Measurements from ENCODE around the gene ZBTB42. TPM values are rescaled to one million over a fixed set of nuclear protein-coding genes. Genes with fewer than 3 reads are reported as not detected.

The ZBTB42 gene
- polyA plus RNA-seq, 3 donors, result 0.49 to 1.0 (median 0.68) TPM

GRCh38 chr14:104794099-104794498, 6.8 kb upstream of the ZBTB42 start:
- Histone ChIP-seq H3K9ac (ENCODE audit: insufficient read depth, low read length, poor library complexity, severe bottlenecking) (peak overlapping the region; percentile 82), H3K27ac (ENCODE audit: low read depth in 1 of 2, low read length in 2 of 2) (peak overlapping the region in 1 of 2 donors; percentile 63), H2AFZ (ENCODE audit: insufficient read depth, low read depth, low read length, poor library complexity, severe bottlenecking) (no peak overlapping the region), H3K4me1 (ENCODE audit: control insufficient read depth in 1 of 2, insufficient read depth in 2 of 2, low read length in 2 of 2) (peaks cover 26 to 35% of the 10 kb centered on the region in 2 donors), H3K4me2 (replicated peaks; ENCODE audit: extremely low read depth, low read length, poor library complexity, severe bottlenecking) (peak overlapping the region; percentile 96), H3K79me2 (ENCODE audit: insufficient read depth, low read length) (peaks cover 57% of the 10 kb centered on the region), H3K4me3 (replicated peaks in 1 of 3; ENCODE audit: low read depth in 2 of 3, low read length in 3 of 3) (peak overlapping the region; percentile 48 to 90 (median 80)), H3K36me3 (replicated peaks in 1 of 2; ENCODE audit: control insufficient read depth in 1 of 2, insufficient read depth in 2 of 2, low read length in 2 of 2) (peaks cover 24 to 30% of the 10 kb centered on the region in 2 donors), H4K20me1 (ENCODE audit: insufficient read depth, low read length) (peaks cover 58% of the 10 kb centered on the region), H3K27me3 (ENCODE audit: control insufficient read depth in 2 of 2, insufficient read depth in 2 of 2, low read length in 2 of 2) (peaks cover 0 to 21% of the 10 kb centered on the region in 2 donors), H3K9me3 (replicated peaks in 1 of 2; ENCODE audit: control insufficient read depth in 1 of 2, insufficient read depth in 1 of 2, low read length in 2 of 2) (no peaks in the 10 kb centered on the region)
- peaks cover 12 to 30% (median 12%) of the 10 kb centered on the region in 3 donors for H3K27me3 Mint-ChIP-seq (ENCODE audit: low read depth in 3 of 3)
- H3K9me3 Mint-ChIP-seq, result peaks cover 0 to 2% (median 0%) of the 10 kb centered on the region in 7 donors
- DNase-seq, result peak; percentile 11 to 29 (median 17)
- peak overlapping the region in 2 of 7 donors; percentile 35 to 82 for H3K27ac Mint-ChIP-seq
- 17% methylated on average over 13 of the region's 15 CpGs for WGBS (ENCODE audit: insufficient coverage)
- H3K4me1 Mint-ChIP-seq, result peaks cover 42% of the 10 kb centered on the region
- peak overlapping the region; percentile 94 to 97 for H3K4me3 Mint-ChIP-seq
- intact Hi-C loops (cut with micrococcal nuclease), result loop anchor here (2.0 to 10.0 kb wide), 2 partner anchors 33 to 191 kb away; partner anchors contain the start of gene CLBA1 (in 1 of the 2)
- H3K36me3 Mint-ChIP-seq, result peaks cover 18 to 41% of the 10 kb centered on the region in 2 donors
- TF ChIP-seq, protein P1, sequence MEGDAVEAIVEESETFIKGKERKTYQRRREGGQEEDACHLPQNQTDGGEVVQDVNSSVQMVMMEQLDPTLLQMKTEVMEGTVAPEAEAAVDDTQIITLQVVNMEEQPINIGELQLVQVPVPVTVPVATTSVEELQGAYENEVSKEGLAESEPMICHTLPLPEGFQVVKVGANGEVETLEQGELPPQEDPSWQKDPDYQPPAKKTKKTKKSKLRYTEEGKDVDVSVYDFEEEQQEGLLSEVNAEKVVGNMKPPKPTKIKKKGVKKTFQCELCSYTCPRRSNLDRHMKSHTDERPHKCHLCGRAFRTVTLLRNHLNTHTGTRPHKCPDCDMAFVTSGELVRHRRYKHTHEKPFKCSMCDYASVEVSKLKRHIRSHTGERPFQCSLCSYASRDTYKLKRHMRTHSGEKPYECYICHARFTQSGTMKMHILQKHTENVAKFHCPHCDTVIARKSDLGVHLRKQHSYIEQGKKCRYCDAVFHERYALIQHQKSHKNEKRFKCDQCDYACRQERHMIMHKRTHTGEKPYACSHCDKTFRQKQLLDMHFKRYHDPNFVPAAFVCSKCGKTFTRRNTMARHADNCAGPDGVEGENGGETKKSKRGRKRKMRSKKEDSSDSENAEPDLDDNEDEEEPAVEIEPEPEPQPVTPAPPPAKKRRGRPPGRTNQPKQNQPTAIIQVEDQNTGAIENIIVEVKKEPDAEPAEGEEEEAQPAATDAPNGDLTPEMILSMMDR (IDR thresholded peaks at IDR 0.05), result no peak

DNA sequence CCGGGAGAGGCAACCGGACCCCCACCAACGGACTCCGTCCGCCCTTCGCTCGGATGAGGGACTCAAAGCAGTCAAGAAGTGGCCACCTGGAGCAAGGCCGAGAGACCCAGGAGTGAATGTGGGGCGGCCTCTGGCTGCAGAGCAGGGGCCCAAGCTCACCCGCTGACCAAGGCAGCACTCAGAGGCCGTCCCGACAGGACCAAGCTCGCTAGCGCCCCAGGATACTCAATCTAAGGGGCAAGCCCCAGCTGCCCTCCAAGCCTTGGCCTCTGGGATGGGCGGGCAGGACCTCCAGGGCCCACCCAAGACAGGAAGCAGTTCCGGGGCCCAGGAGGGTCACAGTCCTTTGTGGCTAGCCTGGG, 6.3 kb upstream of the ZBTB42 start:
- 7% methylated on average over 16 of the region's 16 CpGs for WGBS (ENCODE audit: insufficient coverage)
- Histone ChIP-seq H3K36me3 (replicated peaks in 1 of 2; ENCODE audit: control insufficient read depth in 1 of 2, insufficient read depth in 2 of 2, low read length in 2 of 2) (peaks cover 24 to 25% of the 10 kb centered on the region in 2 donors), H3K4me2 (replicated peaks; ENCODE audit: extremely low read depth, low read length, poor library complexity, severe bottlenecking) (peak overlapping the region; percentile 96), H2AFZ (ENCODE audit: insufficient read depth, low read depth, low read length, poor library complexity, severe bottlenecking) (peak overlapping the region; percentile 57), H3K9me3 (replicated peaks in 1 of 2; ENCODE audit: control insufficient read depth in 1 of 2, insufficient read depth in 1 of 2, low read length in 2 of 2) (no peaks in the 10 kb centered on the region), H3K4me3 (replicated peaks in 1 of 3; ENCODE audit: low read depth in 2 of 3, low read length in 3 of 3) (peak overlapping the region; percentile 48 to 90 (median 80)), H3K27me3 (ENCODE audit: control insufficient read depth in 2 of 2, insufficient read depth in 2 of 2, low read length in 2 of 2) (peaks cover 0 to 21% of the 10 kb centered on the region in 2 donors), H3K4me1 (ENCODE audit: control insufficient read depth in 1 of 2, insufficient read depth in 2 of 2, low read length in 2 of 2) (peaks cover 26 to 37% of the 10 kb centered on the region in 2 donors), H3K79me2 (ENCODE audit: insufficient read depth, low read length) (peaks cover 52% of the 10 kb centered on the region), H3K9ac (ENCODE audit: insufficient read depth, low read length, poor library complexity, severe bottlenecking) (peak overlapping the region; percentile 82), H4K20me1 (ENCODE audit: insufficient read depth, low read length) (peaks cover 52% of the 10 kb centered on the region), H3K27ac (ENCODE audit: low read depth in 1 of 2, low read length in 2 of 2) (peak overlapping the region in 1 of 2 donors; percentile 63)
- DNase-seq, result no peak
- peaks cover 16 to 35% (median 17%) of the 10 kb centered on the region in 3 donors for H3K27me3 Mint-ChIP-seq (ENCODE audit: low read depth in 3 of 3)
- TF ChIP-seq, protein P1 (IDR thresholded peaks at IDR 0.05), result no peak
- peaks cover 43% of the 10 kb centered on the region for H3K4me1 Mint-ChIP-seq
- H3K4me3 Mint-ChIP-seq, result peak overlapping the region; percentile 94 to 97
- intact Hi-C loops (cut with micrococcal nuclease), result loop anchor here (2.0 to 10.0 kb wide), 2 partner anchors 32 to 190 kb away; partner anchors contain the start of gene CLBA1 (in 1 of the 2)
- peaks cover 14 to 35% of the 10 kb centered on the region in 2 donors for H3K36me3 Mint-ChIP-seq
- peak overlapping the region in 6 of 7 donors; percentile 45 to 82 (median 67) for H3K27ac Mint-ChIP-seq
- peaks cover 0 to 2% (median 0%) of the 10 kb centered on the region in 7 donors for H3K9me3 Mint-ChIP-seq

Measured in CD14-positive monocyte (primary cell).